ENCODE results near the gene ASB10.

ASB10 gene

DNA sequence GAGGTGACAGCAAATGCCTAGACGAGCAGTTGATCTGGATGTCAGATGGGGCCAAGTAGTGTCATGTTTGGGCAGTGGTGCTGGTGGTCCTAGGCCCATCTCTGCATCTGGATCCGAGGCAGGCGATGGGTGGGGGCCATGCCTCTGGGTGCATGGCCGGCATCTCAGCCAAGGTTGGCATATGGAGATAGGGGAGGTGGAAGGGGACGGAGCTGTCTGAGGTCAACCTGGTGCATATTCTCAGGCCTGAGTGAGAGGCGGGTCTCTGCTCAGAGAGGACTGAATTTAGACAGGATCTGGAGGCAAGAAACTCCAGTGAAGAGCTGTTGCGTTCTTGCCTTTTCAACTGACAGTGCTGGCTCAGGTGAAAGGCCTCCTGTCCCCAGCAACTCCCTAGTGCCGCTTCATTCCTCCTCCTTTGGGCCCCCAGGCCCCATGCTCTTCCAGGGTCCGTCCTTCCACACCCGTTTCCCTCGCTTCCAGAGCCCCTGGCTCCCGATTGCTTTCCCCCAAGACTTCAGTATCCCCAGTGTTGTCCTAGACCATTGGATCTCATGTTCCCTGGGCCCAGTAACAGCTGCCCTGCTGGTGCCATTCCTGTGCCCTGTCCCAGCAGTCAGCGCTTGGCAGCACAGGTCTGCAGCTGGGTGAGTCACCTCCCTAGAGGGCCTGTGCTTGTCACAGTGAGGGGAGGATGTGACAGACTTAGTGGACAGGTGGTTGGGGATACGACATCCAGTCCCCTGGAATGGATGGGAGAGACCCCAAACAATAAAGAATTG, 52.1 kb downstream of the ASB10 start:
- no peak for DNase-seq

DNA sequence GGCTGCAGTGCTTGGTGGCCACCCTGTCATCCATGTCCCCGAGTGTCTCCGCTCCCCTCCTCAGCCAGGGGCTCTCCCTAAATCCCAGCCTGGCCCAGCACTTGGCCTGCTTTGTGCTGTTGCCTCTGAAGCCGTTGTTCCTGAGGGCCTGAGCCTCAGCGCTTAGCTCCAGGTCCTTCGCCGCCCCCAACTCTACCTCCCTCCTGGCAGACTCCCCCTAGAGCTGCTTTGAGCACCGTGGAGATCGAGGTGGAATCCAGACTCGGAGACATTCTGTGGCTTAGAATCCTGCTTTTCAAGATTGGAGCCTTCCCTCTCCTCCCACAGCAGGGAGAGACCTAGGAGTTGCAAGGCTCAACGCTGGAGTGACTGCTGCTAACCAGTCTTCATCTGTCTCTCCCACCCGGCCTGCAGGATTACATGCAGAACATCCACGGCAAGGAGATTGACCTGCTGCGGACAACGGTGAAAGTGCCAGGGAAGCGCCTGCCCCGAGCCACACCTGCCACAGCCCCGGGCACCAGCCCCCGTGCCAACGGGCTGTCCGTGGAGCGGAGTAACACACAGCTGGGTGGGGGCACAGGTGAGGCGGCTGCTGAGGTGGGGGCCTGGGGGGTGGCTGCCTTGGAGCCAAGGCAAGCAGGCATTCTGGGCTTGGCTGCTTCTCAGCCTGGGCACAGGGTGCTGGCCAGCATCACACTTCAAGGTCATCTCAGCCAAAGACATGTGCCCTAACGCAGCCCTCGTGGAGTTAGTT, 52.9 kb downstream of the ASB10 start:
- no peak for DNase-seq

DNA sequence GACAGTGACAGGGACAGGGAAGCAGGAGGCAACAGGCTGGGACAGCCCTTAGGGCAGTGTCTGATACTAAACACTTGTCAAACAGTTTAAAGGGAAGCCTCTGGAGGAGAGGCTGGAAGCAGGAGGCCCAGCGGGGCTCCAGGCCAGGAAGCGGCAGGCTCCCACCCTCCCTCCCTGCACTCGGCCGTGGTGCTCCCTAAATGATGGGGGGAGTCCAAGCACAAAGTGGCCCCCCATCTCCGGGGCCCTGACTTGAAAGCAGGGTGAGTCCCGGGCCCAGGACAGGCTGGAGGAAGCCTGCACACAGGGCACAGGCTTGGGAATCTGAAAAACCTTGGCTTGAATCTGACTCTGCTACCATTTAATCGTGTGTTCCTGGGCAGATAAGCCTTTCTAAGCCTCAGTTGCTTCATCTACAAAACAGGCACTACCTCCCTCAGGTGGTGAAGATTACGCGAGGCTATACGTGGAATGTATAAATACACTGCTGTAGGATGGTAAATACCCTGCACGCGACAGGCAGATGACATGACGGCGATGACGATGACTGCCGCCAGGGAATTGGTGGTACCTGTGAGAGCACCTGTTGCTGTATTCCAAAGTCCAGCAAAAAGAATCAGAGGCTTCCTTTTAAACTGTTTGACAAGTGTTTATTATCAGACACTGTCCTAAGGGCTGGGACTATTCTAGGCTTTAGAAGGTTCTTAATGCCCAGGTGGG, 53.6 kb downstream of the ASB10 start:
- DNase-seq = no peak

DNA sequence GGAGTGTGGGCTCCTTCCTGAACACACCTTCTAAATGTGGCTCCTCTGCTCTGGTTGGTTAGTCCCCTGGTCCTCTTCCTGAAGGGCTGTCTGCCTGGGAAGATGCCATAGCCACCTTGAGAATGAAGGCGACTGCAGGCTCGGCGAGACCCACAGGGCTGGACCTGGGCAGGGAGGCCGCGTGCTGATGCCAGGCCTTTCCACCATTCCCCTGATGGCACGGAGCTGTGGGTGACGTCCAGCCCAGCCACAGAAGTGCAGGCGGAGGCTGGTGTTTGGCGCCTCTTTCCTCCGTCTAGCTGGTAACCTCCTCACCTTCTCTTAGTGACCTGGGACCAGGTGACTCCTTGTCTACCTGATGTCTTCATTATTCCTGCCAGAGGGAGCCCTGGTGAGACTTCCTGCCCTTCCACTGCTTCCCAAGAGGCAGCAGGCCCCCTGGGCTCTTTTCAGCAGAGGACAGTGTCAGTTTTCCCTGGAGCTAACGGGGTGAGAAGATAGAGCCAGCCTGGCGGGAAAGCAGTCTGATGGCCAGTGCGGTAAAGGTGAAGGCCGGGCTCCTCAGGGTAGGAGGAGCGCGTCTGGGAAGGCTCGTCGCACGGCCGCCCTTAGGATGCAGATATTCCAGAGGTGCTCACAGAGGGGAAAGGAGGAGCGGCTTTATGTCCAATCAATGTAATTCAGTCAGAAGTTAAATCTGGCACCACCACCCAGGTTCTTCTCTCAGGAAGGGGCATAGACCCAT, 54.4 kb downstream of the ASB10 start:
- no peak for DNase-seq

DNA sequence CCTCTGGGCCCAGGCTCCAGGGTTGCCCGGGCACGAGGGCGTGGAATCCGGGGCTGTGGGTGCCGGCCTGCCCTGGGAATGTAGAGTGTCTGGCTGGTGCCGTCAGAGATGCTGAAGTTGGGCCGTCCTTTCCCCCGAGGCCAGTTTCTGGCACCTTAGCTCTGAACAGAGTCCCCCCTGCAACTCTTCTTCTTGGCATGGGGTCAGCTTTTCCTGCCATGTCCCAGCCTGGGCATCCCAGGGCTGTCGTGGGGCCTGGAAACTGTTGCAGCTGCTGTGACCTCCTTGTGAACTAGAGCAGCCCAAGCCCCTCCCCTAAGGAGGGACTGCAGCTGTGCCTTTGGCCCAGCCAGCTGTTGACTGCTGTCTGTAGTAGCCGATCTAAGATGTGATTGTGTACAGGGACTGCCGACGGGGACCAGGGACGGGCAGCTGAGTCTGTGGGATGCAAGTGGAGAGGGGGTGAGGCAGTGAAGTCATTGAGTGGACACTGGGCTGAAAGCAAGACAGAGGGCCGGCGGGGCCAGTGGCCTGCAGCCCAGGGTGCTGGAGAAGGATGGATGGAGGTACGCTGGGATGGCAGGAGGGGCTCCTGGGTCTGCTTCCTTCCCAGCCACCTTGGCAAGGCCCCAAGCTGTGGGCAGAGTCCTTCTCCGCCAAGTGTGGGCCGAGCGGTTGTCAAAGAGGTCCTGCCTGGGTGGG, 55.3 kb downstream of the ASB10 start:
- no peak for DNase-seq

DNA sequence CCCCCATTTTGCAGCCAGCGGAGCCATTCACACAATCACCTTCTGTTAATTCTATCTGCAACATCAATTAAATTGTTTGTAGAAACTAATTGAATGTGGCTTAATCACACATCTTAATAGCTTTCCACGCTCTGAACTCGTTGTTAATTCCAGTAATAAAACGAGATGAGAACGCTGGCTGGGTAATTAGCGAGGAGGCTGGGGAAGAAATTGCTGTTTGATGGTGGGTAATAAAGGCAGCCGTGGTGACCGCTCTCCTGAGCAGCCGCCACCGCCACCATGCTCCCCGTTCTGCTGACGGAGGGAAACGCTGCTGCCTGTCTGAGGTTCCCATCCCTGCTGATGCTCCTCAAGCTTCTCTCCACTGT, 55.8 kb downstream of the ASB10 start:
- DNase-seq = no peak

DNA sequence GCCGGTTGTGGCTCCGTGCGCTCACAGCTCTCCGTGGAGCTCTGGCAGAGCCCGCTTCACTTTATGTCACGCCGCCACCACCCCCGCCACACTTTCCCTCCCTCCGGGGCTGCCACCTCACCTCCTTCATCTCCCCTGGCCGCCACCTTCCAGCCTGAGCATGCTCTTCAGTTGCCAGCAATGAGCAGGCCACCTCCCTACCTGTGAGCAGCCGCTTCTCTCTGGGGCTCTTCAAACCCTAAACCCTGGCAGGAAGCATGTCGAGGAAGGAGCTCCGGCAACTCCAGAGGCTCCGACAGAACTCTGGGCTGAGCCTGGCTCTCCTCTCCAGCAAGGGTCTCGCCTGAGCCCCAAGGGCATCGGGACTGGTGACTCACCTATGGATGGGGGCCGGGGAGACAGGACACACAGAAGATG, 56.3 kb downstream of the ASB10 start:
- no peak for DNase-seq

DNA sequence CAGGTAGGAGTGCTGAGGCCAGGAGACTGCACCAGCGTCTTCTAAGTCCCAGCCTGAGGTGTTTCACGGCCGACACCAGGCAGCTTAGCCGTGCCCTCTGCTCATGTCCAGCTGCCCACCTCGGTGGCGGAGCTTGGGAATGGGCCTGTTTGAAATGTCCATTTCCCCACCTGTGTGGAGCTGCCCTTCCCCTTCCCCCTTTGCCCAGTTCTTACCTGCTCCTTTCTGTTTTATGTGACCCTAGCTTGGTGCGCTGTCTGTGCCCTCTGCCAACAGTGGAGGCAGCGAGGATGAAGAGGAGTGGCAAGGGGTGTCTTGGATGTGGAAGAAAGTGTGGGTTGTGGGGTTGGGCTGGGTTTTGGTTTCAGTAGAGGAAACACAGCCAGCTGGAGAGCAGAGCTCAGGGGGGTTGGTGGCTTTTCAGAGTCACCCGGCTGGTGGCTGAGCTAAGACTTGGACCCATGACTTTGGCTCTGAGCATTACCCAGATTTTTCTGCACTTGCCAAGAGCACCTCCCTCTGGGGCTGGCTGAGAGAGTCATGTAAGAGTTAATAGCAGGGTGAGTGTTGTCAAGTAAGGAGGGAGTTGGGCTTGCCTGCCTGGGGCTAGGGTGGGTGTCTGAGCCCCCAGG, 57.0 kb downstream of the ASB10 start:
- no peak for DNase-seq

DNA sequence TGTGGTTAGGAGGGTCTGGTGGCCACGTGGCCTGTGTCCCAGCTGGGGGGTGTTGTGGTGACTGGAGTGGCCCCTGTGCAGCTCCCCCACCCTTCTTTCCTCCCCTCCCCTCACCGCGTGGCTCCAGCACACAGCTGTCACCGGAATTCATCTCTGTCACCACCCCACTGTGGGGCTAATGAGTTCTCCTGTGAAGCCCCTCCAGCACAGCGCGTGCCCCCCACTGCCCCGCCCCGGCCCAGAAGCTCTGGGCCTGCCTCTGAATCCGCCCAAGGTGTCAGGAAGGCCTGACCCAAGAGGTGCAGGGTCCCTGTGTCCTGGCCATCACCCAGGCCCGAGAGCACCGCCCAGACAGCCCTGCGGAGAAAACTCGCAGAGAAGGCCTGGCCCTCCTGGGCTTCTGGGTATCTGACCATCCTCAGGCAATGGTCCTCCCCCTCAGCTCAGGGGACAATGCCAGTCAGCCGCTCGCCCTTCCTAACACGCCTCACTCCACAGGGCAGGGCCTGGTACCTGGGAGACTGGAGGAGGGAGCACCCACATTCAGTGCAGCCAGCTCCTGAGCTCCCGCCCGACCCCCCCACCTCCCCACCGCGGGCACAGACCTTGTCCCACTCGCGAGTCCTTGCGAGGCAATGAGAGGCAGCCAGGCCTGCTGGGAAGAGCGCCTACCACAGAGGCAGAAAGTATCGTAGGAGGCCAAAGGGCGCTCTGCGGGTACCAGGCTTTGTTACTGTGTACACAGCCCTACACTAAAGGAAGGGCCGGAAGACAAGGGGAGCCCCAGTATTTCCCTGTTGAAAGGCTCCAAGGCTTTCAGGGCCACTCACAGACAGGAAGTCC, 57.7 kb downstream of the ASB10 start:
- DNase-seq = no peak

DNA sequence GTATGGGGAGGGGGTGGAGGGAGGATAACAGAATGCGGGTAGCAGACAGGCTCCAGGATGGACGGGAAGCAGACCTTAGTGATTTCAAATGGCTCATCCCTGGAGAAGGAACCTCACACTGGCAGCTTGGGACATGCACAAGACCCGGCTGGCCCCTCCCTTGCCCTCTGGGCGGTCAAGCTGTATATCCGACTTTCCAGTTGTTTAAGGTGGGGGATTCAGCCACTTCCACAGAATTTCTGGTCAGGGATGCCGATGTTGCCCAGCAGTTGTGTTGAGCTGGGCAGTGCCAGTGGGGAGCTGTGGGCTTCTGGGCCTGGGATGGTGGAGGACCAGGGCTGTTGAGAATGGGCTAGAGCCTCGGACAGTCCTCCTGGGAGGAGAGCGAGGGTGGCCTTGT, 58.3 kb downstream of the ASB10 start:
- DNase-seq = no peak

DNA sequence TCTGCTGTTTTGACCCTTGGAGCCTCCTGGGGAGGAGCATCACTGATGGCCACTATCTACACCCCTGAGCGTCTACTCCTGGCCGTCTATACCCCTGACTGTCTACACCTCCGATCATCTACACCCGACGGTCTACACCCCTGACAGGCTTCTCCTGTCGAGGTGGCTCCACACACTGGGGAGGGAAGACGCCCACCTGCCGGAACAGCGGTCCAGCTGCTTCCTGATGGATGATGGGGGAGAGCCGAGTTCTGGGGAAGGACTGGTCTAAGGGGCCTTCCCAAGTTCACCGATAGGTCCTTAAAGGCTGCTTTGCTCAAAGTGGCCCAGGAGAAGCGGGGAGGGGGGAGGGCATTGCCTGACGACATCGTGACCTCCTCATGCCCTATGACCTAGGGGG, 58.9 kb downstream of the ASB10 start:
- no peak for DNase-seq

DNA sequence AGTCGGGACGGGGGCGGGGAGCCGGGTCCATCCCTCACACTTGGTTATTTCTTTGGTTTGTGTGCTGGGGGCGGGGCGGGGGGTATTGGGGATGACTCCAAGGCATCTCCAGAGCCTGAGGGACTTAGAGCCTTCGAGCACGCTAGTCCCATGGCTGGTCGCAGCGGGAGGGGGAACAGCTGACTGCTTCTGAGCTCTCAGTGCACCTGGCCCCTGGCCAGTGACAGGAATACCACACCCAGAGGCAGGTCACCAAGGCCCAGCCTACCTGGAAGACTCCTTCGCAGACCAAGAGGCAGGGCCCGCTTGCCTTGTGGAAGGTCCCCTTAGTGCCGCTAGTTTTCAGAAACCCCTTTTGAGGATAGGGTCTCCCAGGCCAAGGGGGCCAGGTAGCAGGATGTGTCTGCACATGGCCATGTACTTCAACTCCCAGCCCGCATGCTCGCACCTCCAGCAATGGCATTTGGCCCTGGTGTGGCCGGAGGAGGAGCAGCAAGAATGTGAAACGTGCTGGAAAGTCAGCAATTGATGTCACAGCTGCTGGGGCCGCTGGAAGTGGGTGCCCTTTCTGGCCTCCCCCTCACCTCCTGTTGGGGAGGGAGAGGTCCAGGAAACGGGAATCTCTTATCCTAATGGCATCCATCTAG, 60.4 kb downstream of the ASB10 start:
- no peak for DNase-seq

DNA sequence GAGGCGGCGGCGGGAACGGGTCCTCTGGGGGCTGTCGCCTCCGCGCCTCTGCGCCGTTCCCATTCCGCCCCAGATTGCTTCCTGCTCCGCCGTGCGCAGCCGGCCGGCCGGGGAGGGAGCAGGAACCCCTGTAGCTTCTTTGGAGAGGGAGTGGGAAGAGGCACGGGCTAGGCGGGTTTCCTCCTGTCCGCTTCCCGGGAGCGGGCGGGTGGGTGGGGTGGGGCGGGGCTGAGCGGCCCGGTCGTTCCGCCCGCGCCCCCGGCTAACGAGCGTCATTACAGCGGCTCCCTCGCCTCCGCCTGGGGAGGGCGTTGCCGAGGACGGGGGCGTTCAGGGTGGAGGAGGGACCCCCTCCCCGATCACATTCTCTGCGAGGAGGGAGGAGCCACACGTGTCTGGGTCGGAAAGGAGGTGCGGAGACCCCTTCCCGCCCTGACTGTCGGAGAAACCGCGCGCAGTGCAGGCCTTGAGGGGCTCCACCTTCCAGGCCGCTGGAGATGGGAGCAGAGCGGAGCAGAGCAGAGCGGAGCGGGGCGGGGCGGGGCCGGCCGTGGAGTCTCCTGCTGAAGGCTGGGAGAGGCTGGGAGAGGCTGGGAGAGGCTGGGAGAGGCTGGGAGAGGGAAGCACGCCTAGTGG, 61.1 kb downstream of the ASB10 start:
- DNase-seq = no peak

Data from CD4-positive, alpha-beta T cell treated with Interleukin-15 for 1 hour (primary cell).